ENCODE measurements around the gene ITPA.

The ITPA gene

DNA sequence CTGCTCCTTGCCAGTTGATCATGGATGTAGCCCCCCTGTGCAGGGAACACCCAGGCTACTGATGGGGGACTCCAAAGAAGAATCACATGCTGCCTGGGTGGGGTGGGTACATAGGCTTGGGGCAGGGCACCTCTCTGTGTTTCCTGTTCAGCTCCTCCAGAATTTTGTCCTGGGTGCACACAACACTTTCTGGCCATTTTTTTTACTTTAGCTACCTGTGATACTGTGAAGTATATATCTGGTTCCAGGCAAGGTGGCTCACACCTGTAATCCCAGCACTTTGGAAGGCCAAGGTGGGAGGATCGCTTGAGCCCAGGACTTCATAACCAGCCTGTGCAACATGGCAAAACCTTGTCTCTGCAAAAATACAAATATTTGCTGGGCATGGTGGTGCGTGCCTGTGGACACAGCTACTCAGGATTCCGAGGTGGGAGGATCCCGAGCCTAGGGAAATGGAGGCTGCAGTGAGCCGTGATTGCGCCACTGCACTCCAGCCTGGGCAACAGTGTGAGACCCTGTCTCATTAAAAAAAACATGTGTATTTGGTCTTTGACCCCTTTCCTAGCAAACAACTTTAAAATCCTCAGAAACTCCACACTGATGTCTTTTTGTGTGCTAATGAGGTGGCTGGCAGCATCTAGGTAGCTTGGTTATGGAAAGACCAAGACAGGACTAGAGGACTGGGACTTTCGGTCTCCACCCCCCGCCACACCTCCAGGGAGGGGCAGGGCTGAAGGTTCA lies 15.6 kb downstream of the ITPA start:
- no peaks in the 10 kb centered on the region for H3K9me3 ChIP-seq (ENCODE audit: insufficient read depth, low read depth, low read length)
- H3K27ac ChIP-seq (ENCODE audit: low read depth, low read length), result no peak overlapping the region
- WGBS, result 90% methylated on average over 8 of the region's 8 CpGs
- no peak overlapping the region; the same call in 1 of the 2 replicates for H3K9ac ChIP-seq (ENCODE audit: low read depth, low read length)
- H3K4me1 ChIP-seq (ENCODE audit: insufficient read depth, low read length), result no peaks in the 10 kb centered on the region
- H3K4me3 ChIP-seq (ENCODE audit: low read length), result no peak overlapping the region
- H3K36me3 ChIP-seq (ENCODE audit: insufficient read depth, low read length), result peaks cover 48% of the 10 kb centered on the region
- H3K27me3 ChIP-seq (ENCODE audit: insufficient read depth, low read length), result no peaks in the 10 kb centered on the region

DNA sequence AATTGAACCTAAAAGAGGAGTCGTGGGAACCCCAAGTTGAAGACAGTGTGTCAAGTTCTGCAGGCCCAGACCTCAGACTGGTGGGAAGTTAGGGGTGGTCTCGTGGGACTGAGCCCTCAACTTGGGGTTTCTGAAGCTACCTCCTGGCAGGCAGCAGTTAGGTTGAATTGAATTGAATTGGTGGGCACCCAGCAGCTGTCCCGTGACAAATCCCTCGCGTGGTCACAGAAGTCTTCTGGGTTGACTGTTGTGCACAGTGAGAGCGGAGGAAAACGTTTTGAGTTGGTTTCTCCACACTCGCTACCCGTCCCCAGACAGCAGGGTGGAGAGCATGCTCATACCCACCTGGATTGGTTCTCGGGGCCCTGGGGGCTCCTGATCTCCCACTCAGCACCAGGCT lies 16.8 kb downstream of the ITPA start:
- Histone ChIP-seq H3K4me1 (ENCODE audit: insufficient read depth, low read length) (no peaks in the 10 kb centered on the region), H3K27ac (ENCODE audit: low read depth, low read length) (no peak overlapping the region), H3K4me3 (ENCODE audit: low read length) (no peak overlapping the region), H3K27me3 (ENCODE audit: insufficient read depth, low read length) (no peaks in the 10 kb centered on the region), H3K9me3 (ENCODE audit: insufficient read depth, low read depth, low read length) (no peaks in the 10 kb centered on the region), H3K36me3 (ENCODE audit: insufficient read depth, low read length) (peaks cover 40% of the 10 kb centered on the region), H3K9ac (ENCODE audit: low read depth, low read length) (no peak overlapping the region)
- 90% methylated on average over 10 of the region's 10 CpGs for WGBS

DNA sequence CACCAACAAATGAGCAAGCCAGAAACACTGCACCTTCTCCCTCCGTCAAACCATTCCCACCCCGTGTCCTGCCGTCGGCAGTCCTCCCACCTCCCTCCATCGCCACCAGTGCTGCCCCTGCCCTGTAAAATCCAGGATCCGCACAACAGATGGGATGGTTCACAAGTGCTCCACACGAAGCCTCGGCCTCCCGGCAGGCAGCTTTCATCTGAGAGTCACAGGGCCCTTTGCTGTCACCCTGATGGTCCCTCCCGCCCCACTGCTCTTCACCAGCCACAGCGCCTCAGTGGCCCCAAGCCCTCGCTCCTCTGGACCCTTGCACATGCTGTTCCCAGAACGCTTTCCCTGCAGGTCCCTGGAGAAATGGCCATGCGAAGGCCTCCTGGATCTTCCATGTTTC lies 17.6 kb downstream of the ITPA start:
- H3K27ac ChIP-seq (ENCODE audit: low read depth, low read length), result no peak overlapping the region
- no peaks in the 10 kb centered on the region for H3K27me3 ChIP-seq (ENCODE audit: insufficient read depth, low read length)
- H3K9ac ChIP-seq (ENCODE audit: low read depth, low read length), result no peak overlapping the region
- no peak overlapping the region for H3K4me3 ChIP-seq (ENCODE audit: low read length)
- H3K9me3 ChIP-seq (ENCODE audit: insufficient read depth, low read depth, low read length), result no peaks in the 10 kb centered on the region
- peaks cover 33% of the 10 kb centered on the region for H3K36me3 ChIP-seq (ENCODE audit: insufficient read depth, low read length)
- WGBS, result 96% methylated on average over 14 of the region's 14 CpGs
- H3K4me1 ChIP-seq (ENCODE audit: insufficient read depth, low read length), result no peaks in the 10 kb centered on the region

DNA sequence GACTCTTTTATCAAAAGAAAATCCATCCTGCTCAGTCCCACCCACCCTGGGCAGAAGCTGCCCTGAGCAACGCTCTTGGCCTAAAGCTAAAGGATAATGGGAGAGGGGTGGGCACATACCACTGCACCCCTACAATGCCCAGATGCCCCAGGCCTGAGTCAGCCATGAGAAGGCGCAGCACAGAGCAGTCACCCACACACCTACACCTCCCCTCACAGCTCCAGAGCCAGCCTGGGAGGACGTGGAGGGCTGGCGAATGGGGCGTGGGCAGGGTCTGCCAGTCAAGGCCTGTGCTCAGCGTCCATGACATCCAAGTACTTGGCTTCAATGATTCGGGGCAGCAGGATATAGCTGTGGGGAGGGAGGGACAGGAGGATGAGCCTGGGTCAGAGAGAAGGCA lies 18.2 kb downstream of the ITPA start:
- 78% methylated on average over 6 of the region's 7 CpGs for WGBS
- H3K9me3 ChIP-seq (ENCODE audit: insufficient read depth, low read depth, low read length), result no peaks in the 10 kb centered on the region
- no peak overlapping the region for H3K4me3 ChIP-seq (ENCODE audit: low read length)
- peaks cover 26% of the 10 kb centered on the region for H3K36me3 ChIP-seq (ENCODE audit: insufficient read depth, low read length)
- no peaks in the 10 kb centered on the region for H3K4me1 ChIP-seq (ENCODE audit: insufficient read depth, low read length)
- no peak overlapping the region for H3K27ac ChIP-seq (ENCODE audit: low read depth, low read length)
- H3K27me3 ChIP-seq (ENCODE audit: insufficient read depth, low read length), result no peaks in the 10 kb centered on the region
- no peak overlapping the region for H3K9ac ChIP-seq (ENCODE audit: low read depth, low read length)

DNA sequence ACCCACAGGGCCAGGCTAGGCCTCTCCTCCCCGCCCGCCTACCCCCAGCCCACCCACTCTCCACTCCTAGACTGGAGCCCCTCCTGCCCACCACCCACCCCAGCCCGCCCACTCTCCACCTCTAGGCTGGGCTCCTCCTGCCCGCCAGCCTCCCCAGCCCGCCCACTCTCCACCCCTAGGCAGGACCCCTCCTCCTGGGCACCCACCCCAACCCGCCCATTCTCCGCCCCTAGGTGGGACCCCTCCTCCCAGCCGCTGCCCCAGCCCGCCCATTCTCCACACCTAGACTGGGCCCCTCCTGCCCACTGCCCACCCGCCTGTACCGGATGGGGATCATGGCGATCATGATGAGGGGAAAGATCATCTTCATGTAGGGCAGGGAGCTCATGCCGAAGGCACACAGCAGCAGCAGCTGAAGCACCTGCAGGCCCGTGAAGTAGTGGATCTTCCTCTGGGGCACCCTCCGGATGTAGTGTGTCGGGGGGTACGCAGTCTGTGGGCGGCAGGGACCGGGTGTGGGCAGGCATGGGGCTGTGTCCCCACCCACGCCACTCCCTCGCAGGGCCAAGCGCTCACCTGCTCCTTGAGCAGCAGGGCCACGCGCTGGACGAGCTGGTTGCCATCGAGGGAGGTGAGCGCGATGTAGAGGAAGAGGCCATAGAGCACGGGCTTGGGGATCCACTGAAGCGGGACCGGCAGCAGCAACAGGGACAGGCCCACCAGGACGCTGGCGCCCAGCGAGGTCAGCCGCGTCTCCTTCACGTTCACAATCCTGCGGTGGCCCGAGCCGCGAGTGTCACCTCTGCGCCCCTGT lies 18.8 kb downstream of the ITPA start:
- no peak overlapping the region for H3K27ac ChIP-seq (ENCODE audit: low read depth, low read length)
- H3K9me3 ChIP-seq (ENCODE audit: insufficient read depth, low read depth, low read length), result no peaks in the 10 kb centered on the region
- H3K27me3 ChIP-seq (ENCODE audit: insufficient read depth, low read length), result no peaks in the 10 kb centered on the region
- no peak overlapping the region for H3K4me3 ChIP-seq (ENCODE audit: low read length)
- no peak overlapping the region for H3K9ac ChIP-seq (ENCODE audit: low read depth, low read length)
- no peaks in the 10 kb centered on the region for H3K4me1 ChIP-seq (ENCODE audit: insufficient read depth, low read length)
- peaks cover 24% of the 10 kb centered on the region for H3K36me3 ChIP-seq (ENCODE audit: insufficient read depth, low read length)
- WGBS, result 90% methylated on average over 40 of the region's 42 CpGs

DNA sequence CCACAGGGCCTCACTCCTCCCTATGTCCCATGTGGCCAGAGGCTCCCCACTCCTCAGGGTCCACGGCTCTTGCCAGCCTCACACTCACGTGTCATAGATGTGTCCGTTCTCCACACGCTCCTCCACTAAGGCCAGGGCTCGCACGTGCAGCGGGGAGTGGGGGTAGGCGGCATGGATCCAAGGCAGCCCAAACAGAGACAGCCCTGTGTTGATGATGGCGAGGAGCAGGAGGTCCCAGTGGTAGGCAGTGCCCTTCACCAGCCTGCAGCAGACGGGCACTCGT lies 19.4 kb downstream of the ITPA start:
- no peak overlapping the region for H3K4me3 ChIP-seq (ENCODE audit: low read length)
- 94% methylated on average over 11 of the region's 11 CpGs for WGBS
- no peak overlapping the region for H3K27ac ChIP-seq (ENCODE audit: low read depth, low read length)
- H3K9me3 ChIP-seq (ENCODE audit: insufficient read depth, low read depth, low read length), result no peaks in the 10 kb centered on the region
- peaks cover 18% of the 10 kb centered on the region for H3K36me3 ChIP-seq (ENCODE audit: insufficient read depth, low read length)
- no peaks in the 10 kb centered on the region for H3K27me3 ChIP-seq (ENCODE audit: insufficient read depth, low read length)
- H3K4me1 ChIP-seq (ENCODE audit: insufficient read depth, low read length), result no peaks in the 10 kb centered on the region
- no peak overlapping the region for H3K9ac ChIP-seq (ENCODE audit: low read depth, low read length)

DNA sequence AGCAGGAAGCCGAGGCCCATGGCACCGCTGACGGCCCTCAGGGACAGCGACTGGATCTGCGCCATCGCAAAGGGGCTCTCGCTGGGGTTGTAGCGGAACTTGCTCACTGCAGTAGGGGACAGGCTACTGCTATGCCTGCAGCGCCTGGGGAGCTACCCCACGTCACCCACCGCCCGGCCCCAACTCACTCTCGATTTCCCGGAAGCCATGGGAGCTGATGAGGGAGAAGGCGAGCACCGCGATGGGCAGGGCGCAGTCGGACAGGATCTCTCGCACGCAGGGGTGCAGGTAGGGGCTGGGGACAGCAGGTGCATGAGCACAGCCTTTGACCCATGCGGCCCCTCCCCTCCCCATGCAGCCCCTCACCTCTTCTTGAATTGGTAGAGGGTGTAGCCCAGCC lies 19.9 kb downstream of the ITPA start:
- Histone ChIP-seq H3K36me3 (ENCODE audit: insufficient read depth, low read length) (peaks cover 16% of the 10 kb centered on the region), H3K27ac (ENCODE audit: low read depth, low read length) (no peak overlapping the region), H3K27me3 (ENCODE audit: insufficient read depth, low read length) (no peaks in the 10 kb centered on the region), H3K4me1 (ENCODE audit: insufficient read depth, low read length) (no peaks in the 10 kb centered on the region), H3K9ac (ENCODE audit: low read depth, low read length) (no peak overlapping the region), H3K4me3 (ENCODE audit: low read length) (no peak overlapping the region), H3K9me3 (ENCODE audit: insufficient read depth, low read depth, low read length) (no peaks in the 10 kb centered on the region)
- WGBS, result 95% methylated on average over 22 of the region's 22 CpGs

DNA sequence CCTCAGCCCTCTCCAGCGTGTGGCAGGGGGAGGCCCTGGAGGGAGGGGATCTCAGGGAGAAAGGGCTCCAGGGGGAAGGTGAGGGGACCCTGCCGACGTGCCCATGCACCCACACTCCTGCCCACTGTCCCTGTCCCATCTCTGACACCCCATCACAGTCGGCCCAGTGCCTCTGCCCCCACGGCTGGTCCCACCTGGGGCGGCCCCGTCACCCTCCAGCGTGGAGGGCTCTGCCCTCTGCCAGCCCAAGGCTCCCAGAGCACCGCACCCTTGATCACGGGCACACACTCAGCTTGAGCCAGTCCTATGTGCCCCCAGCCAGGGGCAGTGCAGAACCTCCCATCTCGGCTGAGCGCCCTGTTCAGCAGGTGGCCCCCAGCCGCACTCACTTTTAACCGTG lies 20.5 kb downstream of the ITPA start:
- peaks cover 16% of the 10 kb centered on the region for H3K36me3 ChIP-seq (ENCODE audit: insufficient read depth, low read length)
- no peaks in the 10 kb centered on the region for H3K4me1 ChIP-seq (ENCODE audit: insufficient read depth, low read length)
- 94% methylated on average over 13 of the region's 14 CpGs for WGBS
- H3K4me3 ChIP-seq (ENCODE audit: low read length), result no peak overlapping the region
- H3K9ac ChIP-seq (ENCODE audit: low read depth, low read length), result no peak overlapping the region
- H3K27ac ChIP-seq (ENCODE audit: low read depth, low read length), result no peak overlapping the region
- no peaks in the 10 kb centered on the region for H3K9me3 ChIP-seq (ENCODE audit: insufficient read depth, low read depth, low read length)
- no peaks in the 10 kb centered on the region for H3K27me3 ChIP-seq (ENCODE audit: insufficient read depth, low read length)

DNA sequence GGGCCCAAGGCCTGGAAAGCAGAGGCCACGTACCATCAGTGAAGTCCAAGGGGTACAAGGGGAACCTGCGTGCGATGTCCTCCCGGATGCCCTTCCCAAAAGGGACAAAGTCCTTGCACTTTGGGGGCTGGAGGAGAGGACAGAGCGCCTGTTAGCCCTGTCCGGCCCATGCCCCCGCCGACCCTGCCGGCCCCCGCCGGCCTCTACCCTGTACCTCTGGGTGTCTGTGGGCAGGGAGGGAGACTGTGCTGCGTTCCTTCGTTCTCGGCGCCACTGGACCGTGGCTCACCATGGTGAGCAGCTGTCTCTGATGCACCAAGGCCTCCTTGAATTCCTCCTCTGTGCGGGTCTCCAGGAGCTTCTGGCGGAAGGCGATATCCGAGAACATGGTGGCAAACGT lies 21.8 kb downstream of the ITPA start:
- H3K27me3 ChIP-seq (ENCODE audit: insufficient read depth, low read length), result 0 out of 2 replicates have a peak, but pooled peaks cover 5% of the 10 kb centered on the region
- no peaks in the 10 kb centered on the region for H3K4me1 ChIP-seq (ENCODE audit: insufficient read depth, low read length)
- 95% methylated on average over 21 of the region's 21 CpGs for WGBS
- H3K9ac ChIP-seq (ENCODE audit: low read depth, low read length), result no peak overlapping the region
- no peak overlapping the region for H3K27ac ChIP-seq (ENCODE audit: low read depth, low read length)
- no peak overlapping the region for H3K4me3 ChIP-seq (ENCODE audit: low read length)
- peaks cover 16% of the 10 kb centered on the region for H3K36me3 ChIP-seq (ENCODE audit: insufficient read depth, low read length)
- no peaks in the 10 kb centered on the region for H3K9me3 ChIP-seq (ENCODE audit: insufficient read depth, low read depth, low read length)

DNA sequence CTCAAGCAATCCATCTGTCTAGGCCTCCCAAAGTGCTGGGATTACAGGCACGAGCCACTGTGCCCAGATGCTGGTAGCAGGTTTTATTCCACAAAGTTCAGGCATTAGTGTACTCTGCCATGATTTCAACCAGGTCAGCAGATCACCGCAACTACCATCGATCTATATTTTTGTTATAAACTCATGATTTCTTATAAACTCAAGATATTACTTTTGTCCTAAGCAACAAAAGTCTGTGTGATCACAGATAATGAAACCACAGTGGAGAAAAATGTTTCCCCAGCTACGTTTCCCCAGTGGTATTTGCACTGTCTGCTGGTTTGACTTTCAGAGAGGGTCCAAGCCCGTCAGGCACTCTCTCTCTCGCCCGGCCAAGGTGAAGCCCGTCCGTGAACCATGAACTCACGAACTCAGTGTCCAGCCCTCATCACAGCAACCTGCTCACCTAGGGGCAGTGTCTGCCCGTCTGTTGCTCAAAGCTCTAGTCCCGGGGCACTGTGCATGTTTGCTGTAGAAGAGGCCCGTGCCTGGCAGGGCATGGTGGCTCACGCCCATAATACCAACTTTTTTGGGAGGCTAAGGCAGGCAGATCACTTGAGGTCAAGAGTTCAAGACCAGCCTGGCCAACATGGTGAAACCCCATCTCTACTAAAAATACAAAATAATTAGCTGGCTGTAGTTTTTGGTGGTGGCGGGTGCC lies 22.7 kb downstream of the ITPA start:
- H3K36me3 ChIP-seq (ENCODE audit: insufficient read depth, low read length), result peaks cover 15% of the 10 kb centered on the region

More for the DNA sequence above, 22.7 kb downstream of the ITPA start:
- H3K4me1 ChIP-seq (ENCODE audit: insufficient read depth, low read length), result no peaks in the 10 kb centered on the region
- no peak overlapping the region for H3K9ac ChIP-seq (ENCODE audit: low read depth, low read length)
- H3K9me3 ChIP-seq (ENCODE audit: insufficient read depth, low read depth, low read length), result no peaks in the 10 kb centered on the region
- 95% methylated on average over 15 of the region's 15 CpGs for WGBS
- H3K27me3 ChIP-seq (ENCODE audit: insufficient read depth, low read length), result peaks cover 11% of the 10 kb centered on the region
- no peak overlapping the region for H3K4me3 ChIP-seq (ENCODE audit: low read length)
- H3K27ac ChIP-seq (ENCODE audit: low read depth, low read length), result no peak overlapping the region
